KMS-11 (cell line): ENCODE results near the gene MPHOSPH6.
"Not testable (repeated sequence)": the region's sequence is repeated elsewhere in the genome, so short reads cannot be mapped to it uniquely, and the experiment has no call there.

Source experiments
- H2AFZ ChIP-seq: fragments of 200-600 bp; sonication (generic); 2 replicates; pipeline ENCODE4 v1.6.1; 2016; ENCODE audit warnings: antibody characterized with exemption, mixed run types, low read depth
- H3K27ac ChIP-seq: fragments of 200-600 bp; sonication (generic); 2 replicates; pipeline ENCODE4 v1.6.1; 2016; ENCODE audit warnings: mild to moderate bottlenecking, mixed run types
- H3K27me3 ChIP-seq: fragments of 200-600 bp; sonication (generic); 2 replicates; pipeline ENCODE4 v1.6.1; 2017; ENCODE audit warnings: mild to moderate bottlenecking, low read depth, mixed run types, moderate library complexity; ENCODE audit not compliant: insufficient read depth
- H3K36me3 ChIP-seq: fragments of 200-600 bp; sonication (generic); 2 replicates; pipeline ENCODE4 v1.6.1; 2017; ENCODE audit warnings: mild to moderate bottlenecking, mixed run types; ENCODE audit not compliant: insufficient read depth
- H3K4me1 ChIP-seq: fragments of 200-600 bp; sonication (generic); 2 replicates; pipeline ENCODE4 v1.6.1; 2016; ENCODE audit warnings: mild to moderate bottlenecking, low read depth, mixed run types; ENCODE audit not compliant: poor library complexity, severe bottlenecking
- H3K4me2 ChIP-seq: fragments of 200-600 bp; sonication (generic); 2 replicates; pipeline ENCODE4 v1.7.0; 2016; ENCODE audit warnings: mild to moderate bottlenecking, mixed run types
- H3K4me3 ChIP-seq: fragments of 200-600 bp; sonication (generic); IDR thresholded peaks from 2 replicates; pipeline ENCODE4 v1.6.1; 2017; ENCODE audit warnings: low read depth, low read length, mixed read lengths; ENCODE audit not compliant: insufficient read depth
- H3K79me2 ChIP-seq: fragments of 200-600 bp; sonication (generic); 2 replicates; pipeline ENCODE4 v1.6.1; 2016; ENCODE audit warnings: low read depth, mixed run types; ENCODE audit not compliant: insufficient read depth
- H3K9ac ChIP-seq: fragments of 200-600 bp; sonication (generic); 2 replicates; pipeline ENCODE4 v1.6.1; 2016; ENCODE audit warnings: mild to moderate bottlenecking, mixed run types
- H4K20me1 ChIP-seq: fragments of 200-600 bp; sonication (generic); 2 replicates; pipeline ENCODE4 v1.6.1; 2016; ENCODE audit warnings: mild to moderate bottlenecking, mixed run types; ENCODE audit not compliant: insufficient read depth
- CTCF ChIP-seq: fragments of 200-600 bp; sonication (generic); conservative IDR thresholded peaks from 2 replicates; pipeline ENCODE4 v1.6.1; 2017; ENCODE audit warnings: low read depth, mild to moderate bottlenecking, antibody characterized with exemption, low read length, moderate library complexity, mixed read lengths

MPHOSPH6 gene

GRCh38 chr16:82149536-82149935 lies 20.5 kb downstream of the MPHOSPH6 start:
- no peak overlapping the region for H2AFZ ChIP-seq
- H3K4me1 ChIP-seq: no peaks in the 10 kb centered on the region
- no peak overlapping the region for H3K9ac ChIP-seq
- H3K36me3 ChIP-seq: peaks cover 6% of the 10 kb centered on the region
- TF ChIP-seq CTCF: no peak
- H3K27me3 ChIP-seq: no peaks in the 10 kb centered on the region
- no peak overlapping the region for H3K4me3 ChIP-seq
- H3K27ac ChIP-seq: no peak overlapping the region
- no peak overlapping the region for H3K4me2 ChIP-seq
- H4K20me1 ChIP-seq: no peaks in the 10 kb centered on the region; the same call in 1 of the 2 replicates
- H3K79me2 ChIP-seq: no peaks in the 10 kb centered on the region

GRCh38 chr16:82147546-82147945 lies 22.5 kb downstream of the MPHOSPH6 start:
- Histone ChIP-seq H3K9ac (no peak overlapping the region), H3K79me2 (no peaks in the 10 kb centered on the region), H2AFZ (no peak overlapping the region), H3K4me1 (no peaks in the 10 kb centered on the region), H3K4me2 (no peak overlapping the region), H3K36me3 (no peaks in the 10 kb centered on the region; the same call in 1 of the 2 replicates), H4K20me1 (no peaks in the 10 kb centered on the region), H3K4me3 (no peak overlapping the region), H3K27me3 (no peaks in the 10 kb centered on the region), H3K27ac (no peak overlapping the region)
- no peak for TF ChIP-seq CTCF

- Histone ChIP-seq H3K27ac (no peak overlapping the region), H3K79me2 (no peaks in the 10 kb centered on the region), H2AFZ (no peak overlapping the region), H3K36me3 (no peaks in the 10 kb centered on the region; the same call in 1 of the 2 replicates), H3K4me1 (no peaks in the 10 kb centered on the region), H3K27me3 (no peaks in the 10 kb centered on the region), H3K4me3 (no peak overlapping the region), H4K20me1 (no peaks in the 10 kb centered on the region), H3K9ac (no peak overlapping the region), H3K4me2 (no peak overlapping the region)
- no peak for TF ChIP-seq CTCF
These were observed 23.1 kb downstream of the MPHOSPH6 start for GRCh38 chr16:82146957-82147356.

GRCh38 chr16:82146556-82146955 lies 23.5 kb downstream of the MPHOSPH6 start:
- H3K9ac ChIP-seq: no peak overlapping the region
- no peaks in the 10 kb centered on the region for H3K4me1 ChIP-seq
- no peak overlapping the region for H3K4me2 ChIP-seq
- no peak overlapping the region for H2AFZ ChIP-seq
- no peak overlapping the region for H3K27ac ChIP-seq
- H3K36me3 ChIP-seq: no peaks in the 10 kb centered on the region; the same call in 1 of the 2 replicates
- no peaks in the 10 kb centered on the region for H3K79me2 ChIP-seq
- no peak overlapping the region for H3K4me3 ChIP-seq
- no peaks in the 10 kb centered on the region for H3K27me3 ChIP-seq
- no peak for TF ChIP-seq CTCF
- no peaks in the 10 kb centered on the region for H4K20me1 ChIP-seq

GRCh38 chr16:82139286-82139571 lies 30.8 kb downstream of the MPHOSPH6 start:
- H4K20me1 ChIP-seq, H3K4me3 ChIP-seq, H3K4me2 ChIP-seq, H3K4me1 ChIP-seq, H3K36me3 ChIP-seq, H2AFZ ChIP-seq, H3K9ac ChIP-seq, H3K27ac ChIP-seq, H3K27me3 ChIP-seq, H3K79me2 ChIP-seq: not testable (repeated sequence)
